ENCODE data around the gene BRICD5.
A peak's percentile ranks its signal among the peaks of the same experiment; 100 is the strongest.
"Not testable (repeated sequence)": the region's sequence is repeated elsewhere in the genome, so short reads cannot be mapped to it uniquely, and the experiment has no call there.

Gene BRICD5

GRCh38 chr16:2214719-2214968 is 4.0 kb upstream of the BRICD5 start, which contains the start of gene PGP:
PGP (minus strand) TSS chr16:2214840; CDS start chr16:2214777, 63 bp downstream.
- DNase-seq = no peak

GRCh38 chr16:2213817-2214718 is 3.4 kb upstream of the BRICD5 start:
- no peak for DNase-seq

- no peak for DNase-seq
These were observed 2.0 kb upstream of the BRICD5 start for GRCh38 chr16:2212362-2213324.

GRCh38 chr16:2211923-2212347 is 1.3 kb upstream of the BRICD5 start:
- DNase-seq = no peak

GRCh38 chr16:2210009-2210332 is 692 bp downstream of the BRICD5 start:
- no peak for DNase-seq

- no peak for DNase-seq
These were observed 1.2 kb downstream of the BRICD5 start for GRCh38 chr16:2209258-2210008.

GRCh38 chr16:2208772-2209171 is 1.9 kb downstream of the BRICD5 start:
- DNase-seq = no peak

GRCh38 chr16:2208308-2208707 is 2.4 kb downstream of the BRICD5 start:
- no peak for DNase-seq

GRCh38 chr16:2207872-2208271 is 2.8 kb downstream of the BRICD5 start:
- DNase-seq = no peak

- DNase-seq = no peak
These were observed 3.8 kb downstream of the BRICD5 start for GRCh38 chr16:2206780-2207433.

GRCh38 chr16:2206420-2206779 is 4.3 kb downstream of the BRICD5 start:
- no peak for DNase-seq

- DNase-seq = no peak
These were observed 4.7 kb downstream of the BRICD5 start for GRCh38 chr16:2205967-2206313.

- peak; percentile 95 for DNase-seq
These were observed 5.3 kb downstream of the BRICD5 start, which contains the start of gene MLST8 for GRCh38 chr16:2205104-2205966. MLST8 (plus strand) TSS chr16:2205454; CDS start chr16:2206086, 632 bp downstream.

- DNase-seq = peak; percentile 13
These were observed 6.1 kb downstream of the BRICD5 start for GRCh38 chr16:2204416-2205103.

- not testable (repeated sequence) for DNase-seq
These were observed 7.5 kb downstream of the BRICD5 start for GRCh38 chr16:2203119-2203688.

GRCh38 chr16:2200313-2200712 is 10.3 kb downstream of the BRICD5 start:
- DNase-seq = no peak

GRCh38 chr16:2199621-2200139 is 11.0 kb downstream of the BRICD5 start:
- no peak for DNase-seq

- DNase-seq = no peak
These were observed 11.6 kb downstream of the BRICD5 start for GRCh38 chr16:2199095-2199494.

- DNase-seq = no peak
These were observed 12.4 kb downstream of the BRICD5 start for GRCh38 chr16:2198283-2198682.

GRCh38 chr16:2197765-2198164 is 12.9 kb downstream of the BRICD5 start:
- no peak for DNase-seq

All from CD4-positive, alpha-beta T cell treated with Interleukin-17A for 4 hours (primary cell).